K562 (cell line): ENCODE data around the gene DCAF17. TPM values are rescaled to one million over a fixed set of nuclear protein-coding genes. Genes with fewer than 3 reads are reported as not detected.
A peak's percentile ranks its signal among the peaks of the same experiment; 100 is the strongest.

Experiments used
- ATAC-seq: fragments of 200-7000 bp; cut with Tn5 transposase; 3 replicates; pipeline ENCODE4 v1.9.1; 2020; ENCODE audit warnings: moderate library complexity
- Bru-seq: library from RNA; stranded (reverse); fragments of 400-500 nt; gene quantifications from one replicate; lab custom pipeline; 2021; lab: Mats Ljungman, UMichigan
- BruChase-seq, 2 experiments: library from RNA; stranded (reverse); fragments of 400-500 nt; gene quantifications; one replicate each; lab custom pipeline; 2021; lab: Mats Ljungman, UMichigan
- BruUV-seq: library from RNA; stranded (reverse); fragments of 400-500 nt; replicated peaks from 2 replicates; lab custom pipeline; 2021; lab: Mats Ljungman, UMichigan
- CTCF ChIA-PET: fragments of 300-600 bp; formaldehyde crosslinking; extraction: SDS; loops from one replicate; lab custom pipeline; 2021; ENCODE audit warnings: low intra/inter-chr PET ratio; lab: Yijun Ruan, JAX
- POLR2A ChIA-PET: fragments of 300-600, 350-650 bp; sonication (Branson Sonifier 250); formaldehyde crosslinking; extraction: SDS; loops from one replicate; lab custom pipeline; 2021; ENCODE audit warnings: antibody characterized with exemption, inconsistent platforms; lab: Yijun Ruan, JAX
- DNase-seq, 4 experiments: peaks; one replicate each; pipeline versions ENCODE4 v3.0.0 to v3.0.0-alpha.2; 2011 to 2018; ENCODE audit warnings: low spot score in 3 of 4, mixed read lengths in 3 of 4; ENCODE audit errors: extremely low read depth in 1 of 4
- FAIRE-seq: peaks from 2 replicates; lab custom pipeline; 2011; peaks lifted over from hg19 to GRCh38; lab: Jason Lieb, UNC
- H2AFZ ChIP-seq: 2 replicates; pipeline ENCODE4 v1.6.0; 2011; ENCODE audit warnings: low read depth, low read length, control low read depth, inconsistent platforms
- H3K27ac ChIP-seq: fragments of 200-600 bp; 3 replicates; pipeline ENCODE4 v1.8.0; 2011; ENCODE audit warnings: low read depth, mild to moderate bottlenecking, control low read depth, inconsistent platforms, low read length, moderate library complexity, mixed read lengths; ENCODE audit errors: extremely low read depth
- H3K27me3 ChIP-seq, 2 experiments: fragments of 300-600 bp in 1 of 2; 2 replicates in 1 of 2; 3 replicates in 1 of 2; pipeline versions ENCODE4 v1.6.0 to v1.8.0; 2011; ENCODE audit warnings: inconsistent platforms in 2 of 2, low read length in 2 of 2, mild to moderate bottlenecking in 1 of 2, mixed read lengths in 1 of 2, moderate library complexity in 1 of 2; ENCODE audit not compliant: control insufficient read depth in 2 of 2, insufficient read depth in 2 of 2
- H3K36me3 ChIP-seq: fragments of 300-600 bp; 3 replicates; pipeline ENCODE4 v1.8.0; 2011; ENCODE audit warnings: mild to moderate bottlenecking, low read length, inconsistent platforms; ENCODE audit not compliant: control insufficient read depth, insufficient read depth
- H3K4me1 ChIP-seq, 2 experiments: fragments of 200-600 bp in 1 of 2; replicated peaks in 1 of 2; 2 replicates in 1 of 2; 3 replicates in 1 of 2; pipeline versions ENCODE4 v1.5.1 to v1.8.0; 2011; ENCODE audit warnings: inconsistent platforms in 2 of 2, low read length in 2 of 2, mild to moderate bottlenecking in 1 of 2, mixed read lengths in 1 of 2, moderate library complexity in 1 of 2; ENCODE audit not compliant: control insufficient read depth in 2 of 2, insufficient read depth in 2 of 2
- H3K4me2 ChIP-seq: 2 replicates; pipeline ENCODE4 v1.6.1; 2011; ENCODE audit warnings: low read length, control low read depth, inconsistent platforms, mixed read lengths; ENCODE audit not compliant: insufficient read depth
- H3K4me3 ChIP-seq: fragments of 200-600 bp; sonication (generic), shearing (Covaris generic); 2 replicates; pipeline ENCODE4 v1.5.1; 2016; ENCODE audit warnings: control low read depth, inconsistent platforms
- H3K79me2 ChIP-seq: fragments of 200-600 bp; 3 replicates; pipeline ENCODE4 v1.8.0; 2011; ENCODE audit warnings: low read length, inconsistent platforms; ENCODE audit not compliant: control insufficient read depth, insufficient read depth
- H3K9ac ChIP-seq, 2 experiments: 2 replicates each; pipeline versions ENCODE4 v1.6.0 to v1.6.1; 2011; ENCODE audit warnings: low read depth in 2 of 2, low read length in 2 of 2, control low read depth in 1 of 2, inconsistent platforms in 1 of 2, mild to moderate bottlenecking in 1 of 2, mixed read lengths in 1 of 2; ENCODE audit not compliant: insufficient read depth in 1 of 2
- H3K9me1 ChIP-seq: one replicate; pipeline ENCODE4 v1.6.0; 2011; ENCODE audit warnings: inconsistent platforms, mild to moderate bottlenecking, low read length, moderate library complexity; ENCODE audit not compliant: control insufficient read depth, insufficient read depth
- H3K9me3 ChIP-seq: replicated peaks from 2 replicates; pipeline ENCODE4 v1.5.1; 2011; ENCODE audit warnings: low read depth, low read length, inconsistent platforms; ENCODE audit not compliant: control insufficient read depth, insufficient read depth
- H4K20me1 ChIP-seq: replicated peaks from 2 replicates; pipeline ENCODE4 v1.6.1; 2011; ENCODE audit warnings: low read length, inconsistent platforms, mixed read lengths; ENCODE audit not compliant: control insufficient read depth, insufficient read depth
- CC2D1A ChIP-seq: fragments of 450-650 bp; IDR thresholded peaks from 2 replicates; pipeline ENCODE4 v1.6.1; 2017; ENCODE audit warnings: mild to moderate bottlenecking
- FOXJ2 ChIP-seq: fragments of 200-800 bp; sonication (Bioruptor generic); IDR thresholded peaks from 2 replicates; pipeline ENCODE4 v1.6.1; 2016; ENCODE audit warnings: missing genetic modification characterization, missing compliant biosample characterization
- MED1 ChIP-seq: sonication (generic); formaldehyde crosslinking; IDR thresholded peaks from 2 replicates; pipeline ENCODE4 v1.8.1; 2023; ENCODE audit warnings: missing genetic modification reagents, borderline replicate concordance
- RREB1 ChIP-seq: fragments of 250-450 bp; sonication (Bioruptor Pico); IDR thresholded peaks from 2 replicates; pipeline ENCODE4 v1.4.0; 2020
- ZNF766 ChIP-seq: fragments of 200-800 bp; sonication (Bioruptor generic); conservative IDR thresholded peaks from 2 replicates; pipeline ENCODE4 v1.6.1; 2016; ENCODE audit warnings: missing genetic modification characterization, missing compliant biosample characterization
- WGBS: fragments of 100-300 bp; shearing (Covaris generic); methylation state at CpG from one replicate; pipeline ENCODE4 v1.1.6; 2016; ENCODE audit warnings: low coverage, mixed read lengths; ENCODE audit not compliant: insufficient coverage; ENCODE audit errors: missing lambda C conversion rate; 5-methylcytosine and 5-hydroxymethylcytosine counted together
- in situ Hi-C: fragments of 300-500 bp; cut with MboI; formaldehyde crosslinking; loops from 4 replicates; pipeline ENCODE4 v1.15.0; 2018; ENCODE audit warnings: inconsistent platforms, mixed read lengths
- intact Hi-C: fragments of 100-400 bp; cut with micrococcal nuclease; formaldehyde crosslinking; loops from 2 replicates; pipeline ENCODE4 v1.14.2; 2022
- long read RNA-seq, 3 experiments: library from polyadenylated mRNA in 2 of 3; library from RNA in 1 of 3; unstranded in 2 of 3; stranded (forward) in 1 of 3; transcript quantifications; one replicate each; pipeline ENCODE4 v2.0.0, GENCODE V29; 2019 to 2022
- polyA minus RNA-seq, 3 experiments: library from RNA; depleted of rRNA, polyadenylated mRNA; stranded (reverse); fragments of >200 nt; gene quantifications; 2 replicates each; pipeline ENCODE4 v1.2.3, GENCODE V29; 2011
- polyA plus RNA-seq, 8 experiments: library from polyadenylated mRNA; depleted of rRNA in 4 of 8; stranded (reverse) in 5 of 8; unstranded in 3 of 8; fragments of >200 nt; fragmentation: Nextera tagmentation in 2 of 8; fragmentation: Illumina TruSeq in 1 of 8; extraction: Ambion mirVana in 2 of 8; extraction: Trizol in 1 of 8; gene quantifications; 2 replicates each; pipeline versions ENCODE4 v1.2.1 to v1.2.3, GENCODE V29; 2011 to 2014; ENCODE audit warnings: inconsistent platforms in 1 of 8, missing spikeins in 1 of 8
- total RNA-seq, 7 experiments: library from RNA; depleted of rRNA in 6 of 7; stranded (reverse); fragments of >200 nt in 6 of 7; fragmentation: Illumina TruSeq in 2 of 7; extraction: Trizol in 2 of 7; gene quantifications; 2 replicates each; pipeline versions ENCODE4 v1.2.1 to v1.2.3, GENCODE V29; 2011 to 2021; ENCODE audit warnings: low replicate concordance in 1 of 7
- TF ChIP-seq, protein P1 (sequence below): fragments of 250-450 bp; sonication (Bioruptor Pico); IDR thresholded peaks from 2 replicates; pipeline ENCODE4 v1.4.0; 2020; ENCODE audit warnings: mild to moderate bottlenecking

The DCAF17 gene
- 30.0 and 91.6 TPM in 2 replicates for total RNA-seq (2011; cell fraction: chromatin; rRNA removed; ENCODE audit: low replicate concordance)
- total RNA-seq (2011; cell fraction: nucleolus; rRNA removed) = 15.2 and 20.3 TPM in 2 replicates
- 39.7 and 61.7 TPM in 2 replicates for total RNA-seq (2011; cell fraction: nucleoplasm; rRNA removed)
- total RNA-seq (2014; rRNA removed) (20.8 and 22.7 TPM in 2 replicates), total RNA-seq (2014; rRNA removed; fragmentation: Illumina TruSeq; extraction: Trizol) (38.5 and 40.5 TPM in 2 replicates), total RNA-seq (2015; rRNA removed; fragmentation: Illumina TruSeq; extraction: Trizol) (29.5 and 34.4 TPM in 2 replicates), total RNA-seq (2021) (29.3 TPM in 2 replicates), polyA plus RNA-seq (2011; rRNA removed) (29.1 and 32.8 TPM in 2 replicates), polyA plus RNA-seq (2014; fragmentation: Illumina TruSeq; extraction: Trizol) (23.3 and 27.1 TPM in 2 replicates), polyA plus RNA-seq (2014; fragmentation: Nextera tagmentation; extraction: Ambion mirVana) (10 to 100 TPM; 10.0 to 12.0 TPM), polyA plus RNA-seq (2014; rRNA removed) (15.6 and 19.7 TPM in 2 replicates), polyA minus RNA-seq (2011; rRNA and poly(A)+ RNA removed) (63.6 and 64.5 TPM in 2 replicates), Bru-seq, nascent RNA (percentile 87 among the genes with signal in this experiment), BruChase-seq, experiment 1, labeled RNA remaining after a 2-hour chase (percentile 91 among the genes with signal in this experiment), BruChase-seq, experiment 2, labeled RNA remaining after a 6-hour chase (percentile 90 among the genes with signal in this experiment)
- 7.2 and 12.3 TPM in 2 replicates for polyA plus RNA-seq (2011; cell fraction: cytosol; rRNA removed)
- 32.5 and 37.7 TPM in 2 replicates for polyA plus RNA-seq (2011; cell fraction: nucleus; rRNA removed)
- 11.9 and 14.3 TPM in 2 replicates for polyA plus RNA-seq (2012)
- polyA minus RNA-seq (2011; cell fraction: cytosol; rRNA and poly(A)+ RNA removed) = 19.1 and 24.4 TPM in 2 replicates
- 34.2 and 61.5 TPM in 2 replicates for polyA minus RNA-seq (2011; cell fraction: nucleus; rRNA and poly(A)+ RNA removed)
- long read RNA-seq, experiment 1, full-length matches to known transcripts = 13 of 69 reads
- long read RNA-seq, experiment 1, partial matches to known transcripts = 7 of 69 reads
- long read RNA-seq, experiment 1, other reads (novel, unspliced or antisense) = 49 of 69 reads
- long read RNA-seq, experiment 2, partial matches to known transcripts = 1 of 14 reads
- long read RNA-seq, experiment 2, other reads (novel, unspliced or antisense) = 13 of 14 reads
- long read RNA-seq, experiment 3, full-length matches to known transcripts = 1 of 6 reads
- long read RNA-seq, experiment 3, partial matches to known transcripts = 1 of 6 reads
- long read RNA-seq, experiment 3, other reads (novel, unspliced or antisense) = 4 of 6 reads

GRCh38 chr2:171434013-171434989 is at the start of gene DCAF17:
Gene DCAF17, plus strand, starts transcription at chr2:171434226. Its CDS starts 352 bp downstream, at chr2:171434578.
- no TSS peak for BruUV-seq
- FAIRE-seq (peak; percentile 91), ATAC-seq (peak; percentile 97), DNase-seq (peak; percentile 81 to 99 (median 96))
- in situ Hi-C loops (no loop called here), intact Hi-C loops (loop anchor here (5.0 kb wide), 2 partner anchors 277 to 462 kb away; no protein-coding TSS in a partner anchor)
- H3K36me3 ChIP-seq = peaks cover 46% of the 10 kb centered on the region
- WGBS = under 1% methylated on average over 84 of the region's 92 CpGs
- peak within 1 kb of the TSS; percentile 94 for H3K27ac ChIP-seq
- no peaks in the 10 kb centered on the region for H3K9me1 ChIP-seq
- peaks cover 13 to 18% of the 10 kb centered on the region in 2 experiments for H3K4me1 ChIP-seq
- H3K79me2 ChIP-seq = peaks cover 74% of the 10 kb centered on the region
- H2AFZ ChIP-seq = peak within 1 kb of the TSS; percentile 95
- CTCF ChIA-PET = interaction anchor here (1.2 kb wide), 1 partner anchor 276 kb away, joined by 3 read pairs; no protein-coding TSS in a partner anchor
- H4K20me1 ChIP-seq = no peaks in the 10 kb centered on the region
- POLR2A ChIA-PET = interaction anchor here (0.5 to 2.1 kb wide), 31 partner anchors 10 to 665 kb away, joined by 3 to 15 read pairs (median 3); partner anchors contain the start of genes CYBRD1, GORASP2 and METAP1D
- peaks cover 7% of the 10 kb centered on the region for H3K9me3 ChIP-seq
- peak within 1 kb of the TSS; percentile 86 for H3K4me3 ChIP-seq
- no peaks in the 10 kb centered on the region for H3K27me3 ChIP-seq
- H3K4me2 ChIP-seq = peak within 1 kb of the TSS; percentile 96
- H3K9ac ChIP-seq = peak within 1 kb of the TSS; percentile 95 to 97
- TF ChIP-seq, protein P1, sequence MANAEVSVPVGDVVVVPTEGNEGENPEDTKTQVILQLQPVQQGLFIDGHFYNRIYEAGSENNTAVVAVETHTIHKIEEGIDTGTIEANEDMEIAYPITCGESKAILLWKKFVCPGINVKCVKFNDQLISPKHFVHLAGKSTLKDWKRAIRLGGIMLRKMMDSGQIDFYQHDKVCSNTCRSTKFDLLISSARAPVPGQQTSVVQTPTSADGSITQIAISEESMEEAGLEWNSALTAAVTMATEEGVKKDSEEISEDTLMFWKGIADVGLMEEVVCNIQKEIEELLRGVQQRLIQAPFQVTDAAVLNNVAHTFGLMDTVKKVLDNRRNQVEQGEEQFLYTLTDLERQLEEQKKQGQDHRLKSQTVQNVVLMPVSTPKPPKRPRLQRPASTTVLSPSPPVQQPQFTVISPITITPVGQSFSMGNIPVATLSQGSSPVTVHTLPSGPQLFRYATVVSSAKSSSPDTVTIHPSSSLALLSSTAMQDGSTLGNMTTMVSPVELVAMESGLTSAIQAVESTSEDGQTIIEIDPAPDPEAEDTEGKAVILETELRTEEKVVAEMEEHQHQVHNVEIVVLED = peak; percentile 76
- TF ChIP-seq FOXJ2 (tag) = peak; percentile 36; the same call in 1 of the 2 replicates
- TF ChIP-seq MED1 (CRISPR knock-in tag) = no peak
- TF ChIP-seq ZNF766 (CRISPR knock-in tag) = peak; percentile 80
- no peak; the same call in 1 of the 2 replicates for TF ChIP-seq CC2D1A
- peak; percentile 85; the same call in 1 of the 2 replicates for TF ChIP-seq RREB1 (CRISPR knock-in tag)
